Left ventricle myocardium superior (tissue), 1 donor: ENCODE data around the gene RERG. TPM values are rescaled to one million over a fixed set of nuclear protein-coding genes. Genes with fewer than 3 reads are reported as not detected.

Experiments used
- ATAC-seq: fragments of 200-7000 bp; cut with Tn5 transposase; one replicate; pipeline ENCODE4 v1.9.1; 2020; ENCODE audit warnings: mild to moderate bottlenecking, moderate library complexity
- DNase-seq: peaks from one replicate; pipeline ENCODE4 v3.0.0-alpha.2; 2020
- intact Hi-C: fragments of 100-400 bp; cut with micrococcal nuclease; formaldehyde crosslinking; loops from one replicate; pipeline ENCODE4 v1.11.0; 2022
- total RNA-seq: library from RNA; stranded (reverse); fragmentation: NEBNext Ultra II Directional; extraction: Animal tissue kit (Norgen Biotek cat#: 25700); gene quantifications from one replicate; pipeline ENCODE4 v1.2.1, GENCODE V29; 2021
- donor health status: DM: no; HTN: yes; CAD: no; lungs with severe emphysema.

Gene RERG
- total RNA-seq, 1 donor from 2014 or later, result 3.8 TPM

DNA sequence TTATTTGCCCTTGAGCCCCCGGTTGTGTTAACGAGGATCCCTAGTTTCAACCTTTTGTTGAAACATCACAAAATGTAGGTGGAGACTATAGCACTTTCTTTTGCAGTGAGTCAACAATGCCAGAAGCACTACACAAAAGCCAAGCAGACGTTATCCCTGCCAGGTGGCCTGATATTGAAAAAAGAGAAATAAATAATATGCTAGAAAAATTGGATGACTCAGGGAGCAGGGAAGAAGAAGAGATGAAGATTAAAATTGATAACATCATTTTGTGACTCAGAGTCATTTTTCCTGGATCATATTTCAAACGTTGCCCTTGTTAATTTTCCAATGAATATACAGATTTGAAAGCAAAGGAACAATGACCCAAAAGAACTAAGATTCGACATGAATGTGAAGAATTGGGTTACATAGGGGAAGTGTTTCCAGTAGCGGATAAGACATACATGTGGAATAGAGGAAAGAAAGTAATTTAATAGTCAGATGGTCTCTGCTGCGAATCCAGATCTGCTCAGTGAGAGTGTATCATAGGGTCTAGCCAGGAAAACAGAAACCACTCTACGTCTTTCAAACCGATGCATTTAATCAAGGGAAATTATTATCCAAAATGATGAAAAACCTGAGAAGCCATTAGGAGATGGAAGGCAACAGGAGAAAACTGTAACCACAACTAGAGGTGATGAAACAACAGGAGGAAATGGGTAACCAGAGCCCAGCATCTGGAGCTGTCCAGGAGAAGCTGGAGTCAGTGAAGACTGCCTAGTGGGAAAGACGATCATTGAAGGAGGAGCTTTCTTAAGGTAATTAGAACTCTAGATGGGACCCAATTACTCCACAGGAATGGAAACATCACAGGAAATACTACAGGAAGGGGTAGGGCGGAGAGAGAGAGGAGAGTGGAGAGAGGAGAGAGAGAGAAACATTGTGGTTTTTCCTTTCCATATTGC lies 57.9 kb downstream of the RERG start:
- ATAC-seq (peak; percentile 31), DNase-seq (no peak)
- intact Hi-C loops, result no loop called here

DNA sequence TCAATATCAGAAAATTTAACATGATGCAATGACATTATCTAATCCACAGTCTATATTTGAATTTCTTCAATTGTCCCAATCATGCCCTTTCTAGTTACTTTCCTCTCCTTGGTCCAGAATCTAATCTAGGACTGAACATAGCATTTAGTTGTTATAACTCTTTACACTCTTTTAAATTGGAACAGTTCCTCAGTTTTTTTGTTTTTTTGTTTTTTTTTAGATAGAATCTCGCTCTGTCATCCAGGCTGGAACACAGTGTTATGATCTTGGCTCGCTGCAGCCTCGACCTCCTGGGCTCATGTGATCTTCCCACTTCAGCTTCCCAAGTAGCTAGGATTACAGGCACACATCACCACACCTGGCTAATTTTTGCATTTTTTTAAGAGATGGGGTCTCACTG lies 63.1 kb downstream of the RERG start:
- intact Hi-C loops, result no loop called here
- ATAC-seq, result peak; percentile 63
- peak; percentile 42 for DNase-seq

DNA sequence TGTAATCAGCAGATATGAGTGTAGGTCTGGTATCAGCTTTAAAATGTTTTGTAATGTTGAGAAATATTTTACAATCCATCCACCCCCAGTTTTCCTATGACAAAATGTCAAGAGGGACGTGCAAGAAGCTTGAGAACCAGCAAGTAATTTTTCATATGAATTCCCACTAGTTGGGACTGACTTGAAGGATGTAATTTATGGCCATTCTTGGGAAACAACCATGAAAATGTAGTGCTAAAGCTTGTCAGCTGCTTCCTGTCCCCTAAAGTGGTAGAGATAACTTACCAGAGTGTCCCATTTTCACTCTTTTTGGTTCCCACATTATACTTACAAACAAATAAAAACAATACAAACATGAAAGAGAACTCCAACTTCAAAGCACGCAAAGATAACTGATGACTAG lies 63.9 kb downstream of the RERG start:
- no peak for ATAC-seq
- intact Hi-C loops, result no loop called here
- no peak for DNase-seq

DNA sequence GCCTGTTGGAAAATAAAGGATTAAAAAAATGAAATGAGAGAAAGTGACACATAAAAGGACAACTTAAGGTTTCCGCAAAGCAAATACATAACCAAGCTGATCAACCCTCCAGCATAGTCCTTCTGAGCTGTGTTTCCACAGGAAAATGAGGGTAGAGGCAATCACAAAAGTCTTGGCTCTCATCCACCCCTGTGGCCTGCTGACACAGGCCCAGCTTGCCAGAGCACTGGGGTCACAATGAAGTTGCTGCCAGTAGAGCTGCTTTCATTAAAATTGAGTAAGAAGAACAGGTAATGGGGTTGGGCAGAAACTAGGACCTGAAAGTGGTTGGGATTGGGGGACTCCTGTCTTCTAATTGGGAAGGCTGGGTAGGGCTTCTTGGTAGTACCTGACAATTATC lies 65.9 kb downstream of the RERG start:
- ATAC-seq (no peak), DNase-seq (no peak)
- intact Hi-C loops, result no loop called here

DNA sequence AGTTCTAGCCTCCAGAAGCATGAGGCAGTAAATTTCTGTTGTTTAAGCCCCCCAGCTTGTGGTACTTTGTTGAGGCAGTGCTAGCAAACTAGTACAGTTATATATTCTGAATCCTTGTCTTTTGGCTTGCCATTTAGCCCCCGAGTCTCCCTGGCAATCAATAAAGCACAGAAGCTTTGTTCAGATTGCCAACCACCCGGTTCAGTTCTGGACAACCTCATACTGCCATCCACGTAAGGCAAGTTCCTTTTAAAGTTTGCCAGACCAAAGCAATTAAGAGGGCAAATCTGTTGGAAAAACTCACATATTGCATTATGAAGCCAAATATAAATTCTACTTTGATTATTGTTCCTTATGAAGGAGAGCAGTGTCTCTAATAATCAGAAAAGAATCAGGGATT lies 67.1 kb downstream of the RERG start:
- intact Hi-C loops, result loop anchor here (5.0 kb wide), 1 partner anchor 68 kb away; the partner anchor contains the start of gene RERG
- DNase-seq, result no peak
- no peak for ATAC-seq

DNA sequence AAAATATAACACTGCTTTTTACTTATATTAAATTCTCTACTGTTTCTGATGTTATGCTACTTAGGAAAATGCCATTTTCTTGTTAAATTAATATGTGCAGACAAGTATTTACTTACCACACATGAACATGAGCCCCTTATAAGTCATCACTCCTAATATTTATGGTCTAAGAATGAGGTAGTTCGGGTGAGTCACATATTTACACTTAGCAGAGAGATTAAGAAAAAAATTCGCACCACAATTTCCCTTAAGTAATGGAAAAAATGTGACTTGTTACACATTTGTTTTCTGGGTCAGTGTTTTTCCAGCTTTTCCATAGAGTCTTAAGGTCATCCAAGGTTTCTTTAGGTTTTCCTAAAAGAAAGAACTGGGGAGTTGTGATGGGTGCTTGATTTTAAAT lies 68.3 kb downstream of the RERG start:
- DNase-seq (no peak), ATAC-seq (peak; percentile 74)
- intact Hi-C loops, result loop anchor here (5.0 kb wide), 1 partner anchor 69 kb away; the partner anchor contains the start of gene RERG

DNA sequence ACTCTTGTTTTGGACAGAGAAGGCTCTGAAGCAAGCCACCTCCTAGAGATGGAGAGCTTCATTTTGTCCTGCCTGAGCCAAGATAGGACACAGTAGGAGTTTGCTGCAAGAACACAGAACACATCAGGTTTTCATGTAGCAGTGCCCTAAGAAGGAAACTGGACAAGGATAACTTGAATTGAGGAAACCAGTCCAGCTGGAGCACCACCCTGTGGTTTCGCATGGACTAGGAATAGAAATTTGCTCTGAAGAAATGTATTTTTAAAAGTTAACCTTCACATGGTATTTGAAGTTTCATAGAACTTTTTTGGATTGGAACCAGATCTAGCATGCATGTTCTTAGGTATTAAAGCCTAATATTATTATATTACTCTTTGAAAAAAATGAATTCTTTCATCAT lies 68.8 kb downstream of the RERG start:
- no peak for DNase-seq
- intact Hi-C loops, result loop anchor here (5.0 kb wide), 1 partner anchor 70 kb away; the partner anchor contains the start of gene RERG
- ATAC-seq, result peak; percentile 72

DNA sequence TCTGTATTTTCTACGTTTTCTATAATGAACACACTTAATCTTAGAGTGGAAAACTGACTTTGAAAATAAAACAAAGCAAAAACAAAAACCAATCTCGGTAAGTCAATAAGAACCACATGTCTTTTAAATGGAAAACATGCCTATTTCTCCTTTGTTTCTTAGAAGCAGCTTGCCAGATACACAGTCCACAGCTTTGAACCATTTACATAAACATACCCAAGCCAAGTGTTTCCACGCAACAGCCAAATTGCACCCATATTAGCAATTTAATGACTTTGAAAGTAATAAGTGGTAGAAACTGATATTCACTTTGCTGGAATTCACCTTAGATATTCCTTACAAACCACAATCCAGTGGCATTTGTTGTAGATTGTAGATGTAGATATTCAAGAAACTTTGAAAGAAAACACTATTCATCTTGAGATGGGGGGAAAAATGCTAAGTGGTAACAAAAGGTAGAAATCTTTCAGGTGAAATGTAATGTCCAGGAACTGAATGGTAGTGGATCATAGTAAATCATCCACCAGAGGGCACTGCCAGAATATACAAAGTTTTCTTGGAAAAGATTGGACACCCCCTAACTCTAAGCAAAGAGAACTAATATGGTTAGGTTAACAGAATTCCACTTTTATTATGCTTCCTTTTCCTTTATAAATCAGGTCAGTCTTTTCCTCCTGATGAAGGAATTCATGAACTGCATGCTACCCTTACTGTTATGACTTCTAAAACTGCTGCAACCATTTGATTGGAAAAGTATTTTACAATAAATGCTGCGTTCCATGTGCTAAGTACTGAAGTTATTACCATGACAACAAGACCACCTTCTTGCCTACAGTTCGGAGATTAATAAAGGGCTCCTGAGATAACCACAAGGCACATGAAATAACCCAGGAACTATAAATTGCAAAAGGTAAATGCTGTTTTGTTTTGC lies 69.8 kb downstream of the RERG start:
- ATAC-seq, result peak; percentile 84
- DNase-seq, result no peak
- intact Hi-C loops, result loop anchor here (5.0 kb wide), 1 partner anchor 71 kb away; the partner anchor contains the start of gene RERG

DNA sequence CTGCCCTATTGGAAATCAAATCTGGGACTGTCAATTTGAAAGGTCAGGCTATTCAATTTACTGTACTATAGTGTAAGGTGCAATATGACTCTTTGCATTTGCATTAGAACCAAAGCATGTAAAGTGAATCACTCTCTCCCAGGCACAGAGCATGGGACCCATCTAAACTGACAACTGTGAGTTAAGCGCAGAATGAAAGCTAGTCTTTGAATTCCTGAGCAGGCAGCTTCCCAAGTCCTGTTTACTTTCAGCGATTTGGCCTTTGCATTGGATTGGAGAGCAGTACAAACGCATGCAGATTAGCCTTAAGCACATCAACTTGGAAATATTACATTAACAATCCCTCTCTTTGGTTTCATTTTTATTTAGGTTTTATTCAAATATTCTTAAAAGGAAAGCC lies 74.6 kb downstream of the RERG start:
- peak; percentile 33 for ATAC-seq
- intact Hi-C loops, result no loop called here
- DNase-seq, result no peak

DNA sequence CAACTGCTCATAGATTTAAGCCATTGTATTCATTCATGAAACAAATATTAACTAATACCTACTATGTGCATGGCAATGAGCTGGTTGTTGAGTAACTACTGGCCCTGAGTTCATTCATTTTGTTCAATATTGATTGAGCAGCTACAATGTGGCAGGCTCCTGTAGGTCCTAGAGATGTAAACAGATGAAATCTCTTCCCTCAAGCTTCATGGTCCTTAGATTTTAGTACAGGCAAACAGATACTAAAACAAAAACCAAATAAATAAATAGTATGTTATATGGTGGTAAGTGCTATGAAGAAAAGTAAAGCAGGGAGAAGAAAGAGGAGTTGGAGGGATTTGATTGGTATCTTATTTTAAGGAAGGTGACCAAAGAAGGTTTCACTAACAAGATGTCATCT lies 77.8 kb downstream of the RERG start:
- no peak for DNase-seq
- intact Hi-C loops, result no loop called here

DNA sequence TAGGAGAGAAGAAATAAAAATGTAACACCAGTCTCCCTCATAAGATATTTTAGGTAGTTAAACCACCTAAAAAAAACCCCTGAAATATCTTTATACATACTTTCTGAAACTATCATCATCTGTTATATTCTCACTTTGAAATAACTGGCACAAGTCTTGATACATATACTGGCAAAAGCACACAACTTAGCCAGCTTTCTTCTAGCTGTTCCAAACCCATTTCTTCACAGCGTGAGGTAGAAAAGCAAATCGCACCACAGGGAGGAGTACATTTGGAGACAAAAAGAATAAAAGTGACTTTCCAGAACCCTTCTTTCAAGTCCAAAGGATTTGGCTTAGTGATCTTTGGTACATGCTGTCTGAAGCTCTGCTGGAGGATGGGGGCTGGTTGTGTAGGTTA lies 78.5 kb downstream of the RERG start:
- DNase-seq (no peak), ATAC-seq (no peak)
- intact Hi-C loops, result no loop called here

More for the DNA sequence above, 77.8 kb downstream of the RERG start:
- ATAC-seq, result no peak

DNA sequence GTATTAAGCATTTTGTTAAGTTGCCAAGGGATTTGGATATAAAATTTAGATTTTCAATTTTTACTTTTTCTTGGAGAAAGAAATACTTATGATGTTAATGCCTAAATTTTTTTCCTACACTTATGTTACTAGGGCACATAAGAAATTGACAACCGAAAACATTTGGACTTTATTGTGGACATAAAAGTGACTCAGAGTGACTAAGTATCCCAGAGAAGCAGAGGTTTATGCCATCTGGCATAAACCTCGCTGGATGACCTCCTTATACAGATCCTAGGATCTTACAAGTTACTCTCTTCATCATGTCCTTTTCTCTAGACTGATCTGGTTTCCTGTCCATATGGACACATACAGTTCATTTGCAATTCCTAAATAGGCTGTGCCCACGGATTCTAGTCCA lies 89.8 kb downstream of the RERG start:
- intact Hi-C loops, result no loop called here
- DNase-seq (no peak), ATAC-seq (peak; percentile 63)

DNA sequence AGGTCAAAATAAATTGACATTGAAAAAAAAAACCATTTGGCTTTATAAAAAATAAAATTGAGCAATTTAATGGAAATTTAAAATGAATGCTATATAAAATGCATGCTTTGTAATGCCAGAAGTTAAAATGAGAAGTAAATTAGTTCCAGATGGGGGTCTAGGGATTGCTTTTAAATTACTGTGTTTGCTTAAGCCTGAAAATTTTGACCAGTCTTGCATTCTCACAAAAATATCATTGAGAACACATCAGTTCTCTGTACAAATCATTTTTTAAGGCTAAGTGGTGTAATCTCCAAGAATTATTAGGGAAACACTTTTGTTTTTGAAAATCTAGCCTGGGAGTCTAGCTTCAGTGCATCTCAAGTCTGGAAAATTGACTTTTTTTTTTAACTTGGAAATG lies 90.7 kb downstream of the RERG start:
- ATAC-seq (no peak), DNase-seq (no peak)
- intact Hi-C loops, result no loop called here

DNA sequence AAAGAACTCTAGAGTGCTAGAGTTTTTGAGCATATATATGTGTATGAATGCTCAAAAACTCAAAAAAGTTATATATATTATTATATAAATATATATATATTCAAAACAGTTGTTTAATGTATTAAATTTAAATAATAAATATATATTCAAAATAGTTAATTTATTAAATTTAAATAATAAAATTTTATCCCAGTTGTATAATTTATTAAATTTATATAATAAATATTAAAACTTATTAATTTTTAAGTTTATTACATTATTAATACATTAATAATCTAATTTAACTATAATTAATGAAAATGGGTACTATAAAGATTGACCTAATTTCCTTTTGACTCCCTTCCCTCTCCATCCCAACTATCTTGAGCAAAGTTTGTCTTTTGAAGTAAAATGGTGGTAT lies 97.8 kb downstream of the RERG start:
- intact Hi-C loops, result no loop called here
- DNase-seq (no peak), ATAC-seq (no peak)

DNA sequence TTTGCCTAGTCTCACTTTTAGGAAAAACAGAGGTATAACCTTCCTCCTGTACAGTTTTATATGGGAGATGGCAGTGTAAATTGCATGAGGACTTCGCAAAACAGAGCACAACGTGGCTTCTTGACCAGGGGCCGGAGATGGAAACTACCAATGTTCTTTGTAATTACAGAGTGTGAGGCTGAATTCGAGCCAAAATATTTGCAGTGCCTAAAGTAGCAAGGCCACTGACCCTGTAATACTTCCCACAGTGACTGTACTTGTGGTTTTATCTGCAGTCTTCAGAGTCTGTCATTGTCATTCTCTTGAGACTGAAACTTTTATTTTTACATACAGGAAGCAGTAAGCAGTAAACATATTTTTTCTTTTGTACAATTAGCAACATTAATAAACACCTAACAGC lies 98.9 kb downstream of the RERG start:
- no peak for DNase-seq
- intact Hi-C loops, result no loop called here

DNA sequence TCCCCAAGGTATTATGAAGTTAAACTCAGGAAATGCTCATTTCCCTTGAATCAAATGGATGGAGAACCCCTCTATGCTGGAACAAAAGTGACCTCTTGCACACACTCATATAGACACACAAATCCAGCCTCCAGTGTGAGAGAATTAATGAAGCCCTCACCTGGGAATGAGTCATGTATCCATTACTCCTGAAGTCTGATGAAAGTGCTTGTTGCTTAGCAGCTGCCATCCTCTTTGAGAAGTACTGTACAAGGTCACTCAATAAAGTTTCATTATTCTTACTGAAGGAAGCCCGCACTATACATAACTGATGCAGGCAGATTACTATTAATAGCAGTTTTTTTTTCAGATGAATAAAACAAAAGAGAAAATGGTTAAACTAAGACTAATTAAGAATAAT lies 102.3 kb downstream of the RERG start:
- no peak for DNase-seq
- intact Hi-C loops, result no loop called here
- ATAC-seq, result no peak

More for the DNA sequence above, 98.9 kb downstream of the RERG start:
- ATAC-seq, result peak; percentile 71

DNA sequence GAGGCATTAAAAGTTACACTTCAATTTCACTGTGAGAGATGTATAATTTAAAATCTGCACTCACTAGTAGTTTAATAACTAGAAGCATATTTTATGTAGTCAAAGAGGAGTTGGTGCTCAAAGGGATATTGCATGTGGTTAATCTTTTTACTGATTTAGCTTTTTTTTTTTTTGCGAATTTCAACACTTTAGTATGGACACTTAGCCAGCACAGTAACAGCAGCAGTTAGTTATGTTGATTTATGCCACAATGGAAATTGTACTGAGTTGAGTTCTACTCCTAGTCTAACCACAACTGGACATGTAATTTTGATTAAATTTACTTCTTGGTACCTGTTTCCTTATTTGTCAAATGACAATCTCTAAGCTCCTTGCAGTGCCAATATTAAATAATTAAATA lies 104.2 kb downstream of the RERG start:
- intact Hi-C loops, result no loop called here
- DNase-seq (no peak), ATAC-seq (no peak)

DNA sequence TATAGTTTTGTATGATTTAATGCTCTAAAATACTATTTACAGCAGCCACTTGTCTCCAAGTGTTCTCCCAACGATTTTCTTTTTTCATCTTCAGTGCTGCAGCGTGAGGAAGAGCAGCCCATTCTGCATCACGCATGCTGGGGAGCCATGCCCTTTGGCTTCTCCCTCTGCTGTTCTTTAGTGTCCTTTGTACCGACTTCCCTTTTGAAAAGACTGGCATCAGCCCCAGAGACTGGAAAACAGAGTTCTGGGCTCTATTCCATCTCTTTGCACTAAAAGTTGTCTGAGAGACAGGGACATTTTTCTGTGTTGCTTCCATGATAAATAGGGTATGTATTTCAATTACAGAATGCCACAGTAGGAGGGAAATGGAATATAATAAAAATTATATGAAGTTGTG lies 105.1 kb downstream of the RERG start:
- peak; percentile 44 for ATAC-seq
- intact Hi-C loops, result no loop called here
- DNase-seq, result no peak

DNA sequence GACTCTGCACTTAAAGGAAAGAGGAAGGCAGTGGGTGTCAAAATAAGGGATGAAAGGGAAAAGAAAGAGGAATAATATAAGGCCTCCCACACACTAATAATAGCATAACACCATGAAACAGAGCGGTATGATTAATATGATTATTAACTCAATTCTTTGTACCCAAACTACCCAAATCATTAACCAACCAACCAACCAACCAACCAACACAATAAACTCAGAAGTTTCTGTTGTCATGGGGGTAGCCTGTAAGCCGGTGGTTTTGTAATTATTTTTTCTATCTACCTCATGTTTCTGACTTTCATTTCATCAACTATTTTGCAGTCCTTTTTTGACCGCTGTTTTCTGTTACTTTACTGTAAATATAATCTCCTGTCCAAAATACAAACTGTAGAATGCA lies 105.8 kb downstream of the RERG start:
- ATAC-seq (no peak), DNase-seq (no peak)
- intact Hi-C loops, result no loop called here

DNA sequence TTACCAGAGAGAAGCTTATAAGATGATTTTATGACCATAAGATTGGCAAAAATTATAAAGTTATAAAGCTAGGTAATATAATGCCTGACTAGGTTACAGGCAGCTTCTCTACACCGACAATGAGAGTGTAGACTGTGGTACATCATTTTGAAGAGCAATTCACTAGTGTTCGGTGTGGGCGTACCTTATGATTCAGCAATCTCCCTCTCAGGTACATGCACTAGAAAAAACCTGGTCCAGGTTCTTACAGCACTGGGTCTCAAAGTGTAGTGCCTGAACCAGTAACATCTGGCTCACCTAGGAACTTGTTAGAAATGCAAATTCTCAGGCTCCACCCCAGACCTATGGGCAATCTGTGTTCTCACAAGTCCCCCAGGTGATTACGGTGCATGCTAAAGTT lies 106.7 kb downstream of the RERG start:
- DNase-seq (no peak), ATAC-seq (no peak)
- intact Hi-C loops, result no loop called here
